HepG2 (cell line): ENCODE data around the gene GRB10. TPM values are rescaled to one million over a fixed set of nuclear protein-coding genes. Genes with fewer than 3 reads are reported as not detected.
A peak's percentile ranks its signal among the peaks of the same experiment; 100 is the strongest.

Experiments used
- ARID3A ChIP-seq: IDR thresholded peaks from 2 replicates; pipeline ENCODE4 v1.6.1; 2012; ENCODE audit warnings: low read depth, low read length, improper control_type of control experiment
- FOXJ3 ChIP-seq: sonication (generic); formaldehyde crosslinking; IDR thresholded peaks from 2 replicates; pipeline ENCODE4 v1.4.0; 2020; ENCODE audit warnings: missing genetic modification reagents, mild to moderate bottlenecking, borderline replicate concordance
- FOXP4 ChIP-seq: sonication (generic); formaldehyde crosslinking; IDR thresholded peaks from 2 replicates; pipeline ENCODE4 v1.4.0; 2020; ENCODE audit warnings: missing genetic modification reagents
- KDM5A ChIP-seq: fragments of 200-600 bp; sonication (generic); IDR thresholded peaks from 2 replicates; pipeline ENCODE4 v1.7.0; 2018; ENCODE audit warnings: antibody characterized with exemption, mild to moderate bottlenecking, low read length, borderline replicate concordance
- SETDB1 ChIP-seq: sonication (generic); formaldehyde crosslinking; IDR thresholded peaks from 2 replicates; pipeline ENCODE4 v1.5.1; 2020; ENCODE audit warnings: missing genetic modification reagents, mild to moderate bottlenecking, borderline replicate concordance
- SOX13 ChIP-seq, 3 experiments: fragments of 450-650 bp in 1 of 3; sonication (generic) in 1 of 3; formaldehyde crosslinking in 1 of 3; IDR thresholded peaks in 2 of 3; conservative IDR thresholded peaks in 1 of 3; 2 replicates each; pipeline versions ENCODE4 v1.5.0 to v1.6.1; 2016 to 2020; ENCODE audit warnings: antibody characterized with exemption in 1 of 3, mild to moderate bottlenecking in 1 of 3, missing compliant biosample characterization in 1 of 3, missing genetic modification reagents in 1 of 3, moderate library complexity in 1 of 3
- STAT5B ChIP-seq: sonication (generic); formaldehyde crosslinking; IDR thresholded peaks from 2 replicates; pipeline ENCODE4 v1.4.0; 2020; ENCODE audit warnings: missing genetic modification reagents
- ZBTB46 ChIP-seq: sonication (generic); formaldehyde crosslinking; IDR thresholded peaks from 2 replicates; pipeline ENCODE4 v1.4.0; 2020; ENCODE audit warnings: mild to moderate bottlenecking, missing genetic modification reagents, borderline replicate concordance
- ZNF253 ChIP-seq: sonication (generic); formaldehyde crosslinking; IDR thresholded peaks from 2 replicates; pipeline ENCODE4 v1.8.0; 2022; ENCODE audit warnings: mild to moderate bottlenecking, missing genetic modification reagents, borderline replicate concordance
- ZNF337 ChIP-seq: sonication (generic); formaldehyde crosslinking; IDR thresholded peaks from 2 replicates; pipeline ENCODE4 v1.5.1; 2020; ENCODE audit warnings: missing genetic modification reagents, low read depth, mild to moderate bottlenecking, borderline replicate concordance
- ZNF383 ChIP-seq: sonication (generic); formaldehyde crosslinking; IDR thresholded peaks from 2 replicates; pipeline ENCODE4 v1.4.0; 2020; ENCODE audit warnings: missing genetic modification reagents, mild to moderate bottlenecking, borderline replicate concordance
- ZNF484 ChIP-seq: sonication (generic); formaldehyde crosslinking; IDR thresholded peaks from 2 replicates; pipeline ENCODE4 v1.5.1; 2020; ENCODE audit warnings: mild to moderate bottlenecking, low read depth, missing genetic modification reagents, borderline replicate concordance
- polyA plus RNA-seq, 8 experiments: library from polyadenylated mRNA; depleted of rRNA in 3 of 8; stranded (reverse) in 7 of 8; unstranded in 1 of 8; fragments of >200 nt; fragmentation: Illumina TruSeq in 4 of 8; extraction: Trizol in 4 of 8; gene quantifications; 2 replicates each; pipeline versions ENCODE4 v1.2.1 to v1.2.3, GENCODE V29; 2011 to 2016; ENCODE audit warnings: low read depth in 4 of 8, missing spikeins in 1 of 8, mixed read lengths in 1 of 8; ENCODE audit not compliant: insufficient read depth in 1 of 8
- total RNA-seq, 5 experiments: library from RNA; depleted of rRNA; stranded (reverse); fragments of >200 nt; fragmentation: Illumina TruSeq; extraction: Trizol; gene quantifications; 2 replicates each; pipeline ENCODE4 v1.2.3, GENCODE V29; 2016; ENCODE audit warnings: low read depth in 1 of 5
- TF ChIP-seq, protein P1 (sequence below): sonication (generic); formaldehyde crosslinking; IDR thresholded peaks from 2 replicates; pipeline ENCODE4 v1.4.0; 2020; ENCODE audit warnings: missing genetic modification reagents, mild to moderate bottlenecking, borderline replicate concordance
- TF ChIP-seq, protein P2 (sequence below): sonication (generic); formaldehyde crosslinking; IDR thresholded peaks from 2 replicates; pipeline ENCODE4 v1.4.0; 2020; ENCODE audit warnings: missing genetic modification reagents
- TF ChIP-seq, protein P3 (sequence below): sonication (generic); formaldehyde crosslinking; conservative IDR thresholded peaks from 2 replicates; pipeline ENCODE4 v1.8.0; 2022; ENCODE audit warnings: low read depth, missing genetic modification reagents

The GRB10 gene
- total and polyA plus RNA-seq, 2 of the 13 experiments (the other 11 are each of a cell fraction or from before 2014, with no cell fraction given) = 4.0 to 6.8 TPM

- TF ChIP-seq FOXP4 (CRISPR knock-in tag) = peak; percentile 51
- TF ChIP-seq, protein P1, sequence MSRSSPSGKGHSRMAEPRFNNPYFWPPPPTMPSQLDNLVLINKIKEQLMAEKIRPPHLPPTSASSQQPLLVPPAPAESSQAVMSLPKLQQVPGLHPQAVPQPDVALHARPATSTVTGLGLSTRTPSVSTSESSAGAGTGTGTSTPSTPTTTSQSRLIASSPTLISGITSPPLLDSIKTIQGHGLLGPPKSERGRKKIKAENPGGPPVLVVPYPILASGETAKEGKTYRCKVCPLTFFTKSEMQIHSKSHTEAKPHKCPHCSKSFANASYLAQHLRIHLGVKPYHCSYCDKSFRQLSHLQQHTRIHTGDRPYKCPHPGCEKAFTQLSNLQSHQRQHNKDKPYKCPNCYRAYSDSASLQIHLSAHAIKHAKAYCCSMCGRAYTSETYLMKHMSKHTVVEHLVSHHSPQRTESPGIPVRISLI (CRISPR knock-in tag) = no peak
- TF ChIP-seq STAT5B (CRISPR knock-in tag) = no peak
- TF ChIP-seq, protein P2, sequence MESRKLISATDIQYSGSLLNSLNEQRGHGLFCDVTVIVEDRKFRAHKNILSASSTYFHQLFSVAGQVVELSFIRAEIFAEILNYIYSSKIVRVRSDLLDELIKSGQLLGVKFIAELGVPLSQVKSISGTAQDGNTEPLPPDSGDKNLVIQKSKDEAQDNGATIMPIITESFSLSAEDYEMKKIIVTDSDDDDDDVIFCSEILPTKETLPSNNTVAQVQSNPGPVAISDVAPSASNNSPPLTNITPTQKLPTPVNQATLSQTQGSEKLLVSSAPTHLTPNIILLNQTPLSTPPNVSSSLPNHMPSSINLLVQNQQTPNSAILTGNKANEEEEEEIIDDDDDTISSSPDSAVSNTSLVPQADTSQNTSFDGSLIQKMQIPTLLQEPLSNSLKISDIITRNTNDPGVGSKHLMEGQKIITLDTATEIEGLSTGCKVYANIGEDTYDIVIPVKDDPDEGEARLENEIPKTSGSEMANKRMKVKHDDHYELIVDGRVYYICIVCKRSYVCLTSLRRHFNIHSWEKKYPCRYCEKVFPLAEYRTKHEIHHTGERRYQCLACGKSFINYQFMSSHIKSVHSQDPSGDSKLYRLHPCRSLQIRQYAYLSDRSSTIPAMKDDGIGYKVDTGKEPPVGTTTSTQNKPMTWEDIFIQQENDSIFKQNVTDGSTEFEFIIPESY (CRISPR knock-in tag) = no peak
- TF ChIP-seq SETDB1 (CRISPR knock-in tag) = no peak
- no peak for TF ChIP-seq ZNF484 (CRISPR knock-in tag)
- TF ChIP-seq ZNF337 (CRISPR knock-in tag) = no peak
- TF ChIP-seq ZNF253 (CRISPR knock-in tag) = no peak
- no peak for TF ChIP-seq SOX13 (IDR thresholded peaks at IDR 0.05)
- peak in 1 of 2 experiments; percentile 58; a peak in 2 of 4 replicates for TF ChIP-seq SOX13 (CRISPR knock-in tag; conservative IDR thresholded peaks at IDR 0.05 in 1 of 2, IDR thresholded peaks at IDR 0.05 in 1 of 2)
- no peak for TF ChIP-seq ZBTB46
- TF ChIP-seq, protein P3, sequence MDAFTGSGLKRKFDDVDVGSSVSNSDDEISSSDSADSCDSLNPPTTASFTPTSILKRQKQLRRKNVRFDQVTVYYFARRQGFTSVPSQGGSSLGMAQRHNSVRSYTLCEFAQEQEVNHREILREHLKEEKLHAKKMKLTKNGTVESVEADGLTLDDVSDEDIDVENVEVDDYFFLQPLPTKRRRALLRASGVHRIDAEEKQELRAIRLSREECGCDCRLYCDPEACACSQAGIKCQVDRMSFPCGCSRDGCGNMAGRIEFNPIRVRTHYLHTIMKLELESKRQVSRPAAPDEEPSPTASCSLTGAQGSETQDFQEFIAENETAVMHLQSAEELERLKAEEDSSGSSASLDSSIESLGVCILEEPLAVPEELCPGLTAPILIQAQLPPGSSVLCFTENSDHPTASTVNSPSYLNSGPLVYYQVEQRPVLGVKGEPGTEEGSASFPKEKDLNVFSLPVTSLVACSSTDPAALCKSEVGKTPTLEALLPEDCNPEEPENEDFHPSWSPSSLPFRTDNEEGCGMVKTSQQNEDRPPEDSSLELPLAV (CRISPR knock-in tag) = no peak
- peak; percentile 56; the same call in 1 of the 2 replicates for TF ChIP-seq FOXJ3
- TF ChIP-seq KDM5A = no peak
- TF ChIP-seq ZNF383 (CRISPR knock-in tag) = no peak
- TF ChIP-seq ARID3A = no peak
These were observed 217.8 kb downstream of the GRB10 start, which contains the start of gene DDC (continued) for GRCh38 chr7:50564640-50565558.
